Measurements from ENCODE around the gene CTRB1.

The CTRB1 gene

DNA sequence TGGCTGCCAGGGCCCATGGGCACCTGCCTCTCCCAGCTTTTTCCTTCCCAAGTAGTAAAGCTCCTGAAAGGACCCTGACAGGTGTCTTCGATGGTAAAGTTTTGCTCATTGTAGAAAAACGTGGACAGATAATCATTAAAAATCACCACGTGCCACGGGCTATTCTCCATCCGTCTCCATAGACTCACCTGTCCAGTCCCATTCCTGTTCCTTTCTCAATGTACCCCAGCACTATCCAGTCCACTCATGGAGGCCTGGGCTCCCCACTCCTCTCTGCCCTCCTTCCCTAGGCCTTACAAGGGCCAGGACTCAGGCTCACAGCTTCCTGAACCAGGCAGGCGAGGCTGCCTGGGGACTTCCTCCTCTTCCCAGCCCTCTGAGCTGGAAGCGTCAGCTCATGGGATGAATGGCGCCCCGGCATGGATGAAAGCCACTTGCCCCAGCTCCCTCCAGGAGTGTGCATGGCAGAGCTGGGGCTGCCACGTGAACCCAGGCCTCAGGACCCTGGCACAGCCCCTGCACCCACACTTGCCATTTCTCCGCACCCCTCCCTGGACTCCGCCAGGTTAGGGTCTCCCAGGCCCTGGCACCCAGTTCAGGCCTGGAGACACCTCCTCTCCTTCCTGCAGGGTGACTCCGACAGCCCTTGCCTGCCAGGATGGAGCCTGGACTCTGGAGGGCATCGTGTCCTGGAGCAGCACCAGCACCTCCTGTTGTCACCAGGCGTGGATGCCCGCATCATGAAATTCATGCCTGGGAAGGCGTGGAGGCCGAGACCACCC is 8.8 kb downstream of the CTRB1 start:
- no peaks in the 10 kb centered on the region for H3K9me3 ChIP-seq
- no peaks in the 10 kb centered on the region for H3K27me3 ChIP-seq
- no peak overlapping the region for H3K4me3 ChIP-seq
- TF ChIP-seq, protein P1, sequence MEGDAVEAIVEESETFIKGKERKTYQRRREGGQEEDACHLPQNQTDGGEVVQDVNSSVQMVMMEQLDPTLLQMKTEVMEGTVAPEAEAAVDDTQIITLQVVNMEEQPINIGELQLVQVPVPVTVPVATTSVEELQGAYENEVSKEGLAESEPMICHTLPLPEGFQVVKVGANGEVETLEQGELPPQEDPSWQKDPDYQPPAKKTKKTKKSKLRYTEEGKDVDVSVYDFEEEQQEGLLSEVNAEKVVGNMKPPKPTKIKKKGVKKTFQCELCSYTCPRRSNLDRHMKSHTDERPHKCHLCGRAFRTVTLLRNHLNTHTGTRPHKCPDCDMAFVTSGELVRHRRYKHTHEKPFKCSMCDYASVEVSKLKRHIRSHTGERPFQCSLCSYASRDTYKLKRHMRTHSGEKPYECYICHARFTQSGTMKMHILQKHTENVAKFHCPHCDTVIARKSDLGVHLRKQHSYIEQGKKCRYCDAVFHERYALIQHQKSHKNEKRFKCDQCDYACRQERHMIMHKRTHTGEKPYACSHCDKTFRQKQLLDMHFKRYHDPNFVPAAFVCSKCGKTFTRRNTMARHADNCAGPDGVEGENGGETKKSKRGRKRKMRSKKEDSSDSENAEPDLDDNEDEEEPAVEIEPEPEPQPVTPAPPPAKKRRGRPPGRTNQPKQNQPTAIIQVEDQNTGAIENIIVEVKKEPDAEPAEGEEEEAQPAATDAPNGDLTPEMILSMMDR (IDR thresholded peaks at IDR 0.05), result no peak
- intact Hi-C loops (cut with DNase I; ENCODE audit: low total_unique reads), result loop anchor here (5.0 kb wide), 1 partner anchor 155 kb away; no protein-coding TSS in a partner anchor
- DNase-seq, result peak in 1 of 2 donors; percentile 64
- H3K27ac ChIP-seq, result no peak overlapping the region
- peaks cover 0 to 13% (median 0%) of the 10 kb centered on the region in 4 donors for H3K4me1 ChIP-seq
- peaks cover 36 to 50% (median 40%) of the 10 kb centered on the region in 3 donors for H3K36me3 ChIP-seq

DNA sequence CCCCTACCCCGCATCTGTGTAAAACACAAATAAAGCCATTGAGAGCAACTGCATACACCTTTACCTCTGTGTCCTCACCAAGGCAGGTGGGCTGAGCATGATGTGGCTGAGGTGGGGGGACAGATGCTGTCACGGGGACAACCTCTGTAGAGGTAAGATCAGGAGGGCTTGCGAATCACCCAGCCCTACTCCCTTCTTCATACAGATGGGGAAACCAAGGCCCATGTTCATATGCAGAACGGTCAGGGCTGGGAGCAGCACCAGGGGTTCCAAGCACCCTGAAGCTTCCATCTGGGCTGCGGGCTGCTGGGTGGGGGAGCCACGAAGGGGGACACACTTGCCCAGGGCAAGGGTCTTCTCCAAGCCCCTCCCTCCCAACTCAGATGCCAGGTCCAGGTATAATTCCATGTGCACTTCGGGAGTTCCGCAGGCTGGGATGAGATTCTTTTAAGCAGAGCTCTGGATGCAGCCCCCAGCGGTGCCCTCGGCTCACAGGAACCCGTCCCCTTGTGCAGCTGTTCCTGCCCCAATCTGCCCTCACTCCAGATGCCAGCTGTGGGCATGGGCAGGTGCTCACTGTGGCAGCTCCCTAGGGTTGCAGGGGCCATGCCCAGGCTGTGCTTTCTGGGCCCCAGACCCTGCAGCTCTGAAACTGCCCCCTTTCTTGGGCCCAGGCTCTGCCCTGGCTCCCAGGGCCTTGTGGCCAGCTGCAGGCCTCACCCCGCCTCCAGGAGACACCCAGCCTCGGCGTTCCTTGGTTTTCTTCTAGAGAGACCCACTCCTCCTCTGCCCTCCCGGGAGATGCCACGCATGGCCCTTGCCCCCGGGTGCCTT is 9.6 kb downstream of the CTRB1 start:
- intact Hi-C loops (cut with DNase I; ENCODE audit: low total_unique reads), result loop anchor here (5.0 kb wide), 1 partner anchor 154 kb away; no protein-coding TSS in a partner anchor
- no peaks in the 10 kb centered on the region for H3K9me3 ChIP-seq
- no peaks in the 10 kb centered on the region for H3K27me3 ChIP-seq
- TF ChIP-seq, protein P1 (IDR thresholded peaks at IDR 0.05), result no peak
- peaks cover 0 to 14% (median under 1%) of the 10 kb centered on the region in 4 donors for H3K4me1 ChIP-seq
- H3K4me3 ChIP-seq, result no peak overlapping the region
- DNase-seq, result no peak
- H3K27ac ChIP-seq, result no peak overlapping the region
- peaks cover 44 to 58% (median 48%) of the 10 kb centered on the region in 3 donors for H3K36me3 ChIP-seq

DNA sequence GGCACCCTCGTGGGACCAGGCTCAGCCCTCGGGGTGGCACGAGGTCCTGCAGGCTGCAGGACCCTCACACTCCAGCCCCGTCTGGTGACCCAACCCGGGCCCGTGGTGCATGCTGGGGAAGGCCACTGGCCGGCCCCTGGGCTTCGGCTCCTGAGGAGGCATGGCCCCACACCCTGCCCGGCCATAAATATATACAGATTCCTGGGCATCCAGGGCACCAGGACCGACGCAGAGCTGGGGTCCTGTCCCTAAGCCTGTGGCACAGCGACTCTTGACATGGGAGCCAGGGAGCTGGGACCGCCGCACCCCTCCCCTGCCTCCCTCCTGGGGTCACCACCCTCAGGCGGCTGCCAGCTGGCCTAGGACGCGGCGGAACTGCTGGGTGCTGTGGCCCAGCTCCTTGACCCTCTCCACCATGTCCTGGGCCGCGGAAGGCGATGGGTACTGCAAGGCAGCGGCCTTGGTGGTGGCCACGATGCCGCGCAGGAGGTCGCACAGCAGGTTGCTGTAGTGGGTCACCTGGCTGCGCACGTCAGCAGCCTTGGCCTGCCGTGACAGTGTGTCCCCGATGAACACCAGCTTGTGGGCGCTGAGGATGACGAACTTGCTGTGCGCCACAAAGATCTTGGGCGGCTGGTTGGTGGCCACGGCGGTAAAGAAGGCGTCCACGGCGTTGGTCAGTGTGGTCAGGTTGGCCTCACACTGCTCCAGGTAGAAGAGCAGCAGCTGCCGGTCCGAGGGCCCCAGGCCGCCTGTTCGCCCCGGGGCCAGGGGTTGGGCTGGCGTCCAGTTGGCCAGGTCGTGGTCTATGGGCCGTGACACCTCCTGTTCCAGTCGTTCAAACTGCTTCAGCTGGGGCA is 10.6 kb downstream of the CTRB1 start:
- Histone ChIP-seq H3K9me3 (no peaks in the 10 kb centered on the region), H3K4me3 (no peak overlapping the region), H3K36me3 (peaks cover 47 to 64% (median 54%) of the 10 kb centered on the region in 3 donors), H3K27me3 (no peaks in the 10 kb centered on the region), H3K4me1 (peaks cover 0 to 21% (median 8%) of the 10 kb centered on the region in 4 donors), H3K27ac (no peak overlapping the region)
- TF ChIP-seq, protein P1 (IDR thresholded peaks at IDR 0.05), result no peak
- peak in 1 of 2 donors; percentile 67 for DNase-seq
- intact Hi-C loops (cut with DNase I; ENCODE audit: low total_unique reads), result loop anchor here (5.0 kb wide), 1 partner anchor 153 kb away; no protein-coding TSS in a partner anchor

DNA sequence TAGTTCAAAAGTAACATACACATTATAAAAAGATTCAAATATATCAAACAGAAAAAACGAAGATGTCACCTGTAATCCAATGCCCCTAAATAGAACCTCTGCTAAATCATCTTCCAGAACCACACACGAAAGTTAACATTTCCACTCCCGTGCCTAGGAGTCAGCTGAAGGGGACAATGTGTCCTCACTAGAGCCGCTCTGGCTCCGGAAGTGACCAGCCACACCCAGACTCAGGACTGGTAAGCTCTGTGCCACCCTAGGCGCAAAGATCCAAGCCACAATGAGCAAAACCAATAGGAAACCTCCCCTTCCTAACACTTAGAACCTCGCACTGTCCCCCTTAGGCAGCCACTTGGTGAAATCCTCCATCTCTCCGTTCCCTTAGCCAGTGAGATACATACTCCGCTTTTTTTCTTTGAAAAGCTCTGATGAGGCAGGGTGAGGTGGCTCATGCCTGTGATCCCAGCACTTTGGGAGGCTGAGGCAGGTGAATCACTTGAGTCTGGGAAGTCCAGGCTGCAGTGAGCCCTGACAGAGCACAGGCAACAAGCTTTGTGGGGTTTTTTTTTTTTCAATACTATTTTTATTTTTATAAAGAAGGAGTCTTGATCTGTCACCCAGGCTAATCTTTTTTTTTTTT is 11.8 kb downstream of the CTRB1 start:
- H3K4me3 ChIP-seq, result no peak overlapping the region
- no peaks in the 10 kb centered on the region for H3K9me3 ChIP-seq
- no peak for DNase-seq
- intact Hi-C loops (cut with DNase I; ENCODE audit: low total_unique reads), result no loop called here
- H3K27ac ChIP-seq, result no peak overlapping the region
- no peaks in the 10 kb centered on the region for H3K27me3 ChIP-seq
- TF ChIP-seq, protein P1 (IDR thresholded peaks at IDR 0.05), result no peak
- H3K4me1 ChIP-seq, result peaks cover 0 to 27% (median 12%) of the 10 kb centered on the region in 4 donors
- H3K36me3 ChIP-seq, result peaks cover 57 to 76% (median 66%) of the 10 kb centered on the region in 3 donors

All from tibial artery (tissue), 4 donors.